Prostate gland (tissue), 1 donor: ENCODE results near the gene PPP1R12B.
"Not testable (repeated sequence)": the region's sequence is repeated elsewhere in the genome, so short reads cannot be mapped to it uniquely, and the experiment has no call there.

Experiments used
- POLR2A ChIP-seq: fragments of 450-650 bp; IDR thresholded peaks from one replicate; pipeline ENCODE4 v1.6.1; 2016; ENCODE audit warnings: antibody characterized with exemption, mild to moderate bottlenecking
- POLR2AphosphoS5 ChIP-seq: sonication (generic); formaldehyde crosslinking; IDR thresholded peaks from one replicate; pipeline ENCODE4 v1.6.1; 2017; ENCODE audit warnings: antibody characterized with exemption

DNA sequence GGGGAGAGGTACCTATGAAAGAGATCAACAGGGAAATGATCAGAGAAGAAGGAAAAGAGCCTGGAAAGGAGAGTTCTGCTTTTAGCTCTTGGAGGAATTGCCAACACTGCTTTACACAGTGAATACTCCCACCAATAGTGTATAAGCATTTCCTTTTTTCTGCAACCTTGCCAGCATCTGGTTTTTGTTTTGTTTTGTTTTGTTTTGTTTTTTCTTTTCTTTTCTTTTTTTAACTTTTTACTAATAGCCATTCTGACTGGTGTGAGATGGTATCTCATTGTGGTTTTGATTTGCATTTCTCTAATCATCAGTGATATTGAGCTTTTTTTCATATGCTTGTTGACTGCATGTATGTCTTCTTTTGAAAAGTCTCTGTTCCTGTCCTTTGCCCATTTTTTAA lies 165.4 kb downstream of the PPP1R12B start:
- not testable (repeated sequence) for TF ChIP-seq POLR2A, POLR2AphosphoS5
